ENCODE results near the gene RASSF10. TPM values are rescaled to one million over a fixed set of nuclear protein-coding genes. Genes with fewer than 3 reads are reported as not detected.

RASSF10 gene
- total RNA-seq, 1 experiment from 2014 or later = 10.0 TPM

DNA sequence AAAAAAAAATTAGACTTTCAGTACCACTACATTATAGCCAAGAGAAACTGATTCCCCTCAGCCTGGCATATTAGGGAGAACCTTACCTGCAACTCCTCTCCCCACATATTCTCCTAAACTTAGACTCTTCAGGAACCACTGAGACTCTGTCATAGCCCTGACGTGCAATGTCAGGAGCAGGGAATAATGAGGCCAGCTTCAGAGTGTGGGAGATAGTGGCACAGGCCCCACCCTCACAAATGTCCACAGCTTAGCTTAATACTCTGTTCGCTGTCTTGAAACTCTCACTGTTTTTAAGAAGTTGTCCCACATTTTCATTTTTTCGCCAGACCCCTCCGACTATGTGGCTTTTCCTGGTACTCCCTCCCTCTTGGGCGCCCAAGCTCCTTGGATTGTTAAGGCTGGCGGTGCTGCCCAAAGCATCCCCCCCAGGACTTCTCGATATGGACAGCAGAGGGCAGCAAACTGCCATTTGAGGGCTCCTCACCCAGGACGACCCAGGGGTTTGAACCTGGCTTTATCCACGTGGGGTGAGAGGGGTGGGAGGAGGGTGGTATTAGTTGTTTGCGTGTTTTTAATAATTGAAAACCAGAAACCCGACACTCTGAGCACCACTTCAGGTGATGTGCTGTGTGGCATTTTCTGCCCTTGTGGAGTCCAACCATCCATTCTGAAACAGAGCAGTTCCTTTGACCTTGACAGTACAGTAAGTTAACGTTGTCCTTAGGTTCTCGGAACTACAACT is 45.2 kb upstream of the RASSF10 start:
- no peaks in the 10 kb centered on the region for H3K9me3 Mint-ChIP-seq (ENCODE audit: low read depth, unreplicated experiment)
- peak; percentile 84 for DNase-seq
- H3K4me1 Mint-ChIP-seq (ENCODE audit: low read depth, unreplicated experiment) = peaks cover 16% of the 10 kb centered on the region
- CTCF ChIA-PET = interaction anchor here (0.6 to 1.5 kb wide), 17 partner anchors 16 to 674 kb away, joined by 3 to 9 read pairs (median 4); partner anchors contain the start of gene RASSF10
- no TSS peak for BruUV-seq (replicated peaks)
- H3K4me3 Mint-ChIP-seq (ENCODE audit: low read depth, unreplicated experiment) = no peak overlapping the region
- no peaks in the 10 kb centered on the region for H3K36me3 Mint-ChIP-seq (ENCODE audit: insufficient read depth, unreplicated experiment)
- TF ChIP-seq CTCF (IDR thresholded peaks at IDR 0.05; ENCODE audit: unreplicated experiment) = peak; percentile 87
- H3K27ac Mint-ChIP-seq (ENCODE audit: unreplicated experiment) = no peak overlapping the region
- H3K27me3 Mint-ChIP-seq (ENCODE audit: unreplicated experiment) = no peaks in the 10 kb centered on the region
- intact Hi-C loops (cut with micrococcal nuclease; ENCODE audit: unreplicated experiment) = loop anchor here (1.0 kb wide), 3 partner anchors 188 to 243 kb away; no protein-coding TSS in a partner anchor

DNA sequence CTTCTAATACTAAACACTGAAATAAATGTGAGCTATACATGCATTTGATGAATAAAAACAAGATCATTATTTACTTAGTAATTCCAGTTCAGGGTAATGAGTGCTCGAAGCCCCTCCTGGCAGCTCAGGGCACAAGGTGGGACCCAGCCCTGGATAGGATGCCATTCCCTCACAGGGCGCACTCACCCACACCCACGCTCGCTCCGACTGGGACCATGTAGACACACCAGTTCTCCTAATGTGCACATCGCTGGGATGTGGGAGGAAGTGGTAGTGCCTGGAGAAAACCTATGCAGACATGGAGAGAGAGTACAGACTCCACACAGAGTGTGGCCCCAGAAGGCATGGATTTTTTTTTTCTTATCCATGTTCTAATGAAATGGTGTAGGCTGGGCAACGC is 44.5 kb upstream of the RASSF10 start:
- BruUV-seq (replicated peaks) = no TSS peak
- no peak overlapping the region for H3K4me3 Mint-ChIP-seq (ENCODE audit: low read depth, unreplicated experiment)
- CTCF ChIA-PET = interaction anchor here (0.6 to 1.5 kb wide), 6 partner anchors 46 to 1437 kb away, joined by 3 to 9 read pairs (median 7); no protein-coding TSS in a partner anchor
- intact Hi-C loops (cut with micrococcal nuclease; ENCODE audit: unreplicated experiment) = loop anchor here (1.0 to 5.0 kb wide), 5 partner anchors 48 to 243 kb away; no protein-coding TSS in a partner anchor
- no peak overlapping the region for H3K27ac Mint-ChIP-seq (ENCODE audit: unreplicated experiment)
- no peaks in the 10 kb centered on the region for H3K36me3 Mint-ChIP-seq (ENCODE audit: insufficient read depth, unreplicated experiment)
- H3K4me1 Mint-ChIP-seq (ENCODE audit: low read depth, unreplicated experiment) = peaks cover 16% of the 10 kb centered on the region
- TF ChIP-seq CTCF (IDR thresholded peaks at IDR 0.05; ENCODE audit: unreplicated experiment) = no peak
- DNase-seq = no peak
- H3K9me3 Mint-ChIP-seq (ENCODE audit: low read depth, unreplicated experiment) = no peaks in the 10 kb centered on the region
- H3K27me3 Mint-ChIP-seq (ENCODE audit: unreplicated experiment) = no peaks in the 10 kb centered on the region

GRCh38 chr11:12966002-12966401 is 43.1 kb upstream of the RASSF10 start:
- CTCF ChIA-PET = no interaction called here
- no peak overlapping the region for H3K4me3 Mint-ChIP-seq (ENCODE audit: low read depth, unreplicated experiment)
- no peak for TF ChIP-seq CTCF (IDR thresholded peaks at IDR 0.05; ENCODE audit: unreplicated experiment)
- intact Hi-C loops (cut with micrococcal nuclease; ENCODE audit: unreplicated experiment) = loop anchor here (5.0 kb wide), 2 partner anchors 46 to 201 kb away; no protein-coding TSS in a partner anchor
- no peak overlapping the region for H3K27ac Mint-ChIP-seq (ENCODE audit: unreplicated experiment)
- DNase-seq = no peak
- no TSS peak for BruUV-seq (replicated peaks)
- H3K27me3 Mint-ChIP-seq (ENCODE audit: unreplicated experiment) = no peaks in the 10 kb centered on the region
- no peaks in the 10 kb centered on the region for H3K9me3 Mint-ChIP-seq (ENCODE audit: low read depth, unreplicated experiment)
- H3K36me3 Mint-ChIP-seq (ENCODE audit: insufficient read depth, unreplicated experiment) = no peaks in the 10 kb centered on the region
- peaks cover 16% of the 10 kb centered on the region for H3K4me1 Mint-ChIP-seq (ENCODE audit: low read depth, unreplicated experiment)

DNA sequence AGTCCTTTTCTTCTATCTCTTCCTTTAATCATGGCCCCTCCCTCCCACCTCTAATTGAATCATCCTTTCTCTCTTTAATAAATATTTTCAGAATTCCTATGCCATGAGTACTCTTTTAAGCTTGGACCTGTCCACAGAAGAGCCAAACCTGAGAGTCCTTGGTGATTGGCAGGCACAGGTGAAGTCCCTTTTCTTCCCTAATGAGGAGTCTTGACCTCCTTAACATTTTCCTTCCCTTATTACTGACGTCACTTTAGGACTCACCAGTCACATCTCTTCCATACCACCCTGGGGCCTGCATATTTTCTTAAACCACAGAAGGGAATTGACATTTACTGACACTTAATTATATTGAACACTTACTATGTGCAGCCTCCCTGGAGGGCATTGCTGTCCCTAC is 41.0 kb upstream of the RASSF10 start:
- Mint-ChIP-seq H3K36me3 (ENCODE audit: insufficient read depth, unreplicated experiment) (no peaks in the 10 kb centered on the region), H3K9me3 (ENCODE audit: low read depth, unreplicated experiment) (no peaks in the 10 kb centered on the region), H3K4me1 (ENCODE audit: low read depth, unreplicated experiment) (peaks cover 11% of the 10 kb centered on the region), H3K4me3 (ENCODE audit: low read depth, unreplicated experiment) (no peak overlapping the region), H3K27ac (ENCODE audit: unreplicated experiment) (no peak overlapping the region), H3K27me3 (ENCODE audit: unreplicated experiment) (no peaks in the 10 kb centered on the region)
- BruUV-seq (replicated peaks) = no TSS peak
- no peak for DNase-seq
- CTCF ChIA-PET = no interaction called here
- intact Hi-C loops (cut with micrococcal nuclease; ENCODE audit: unreplicated experiment) = loop anchor here (5.0 kb wide), 2 partner anchors 44 to 199 kb away; no protein-coding TSS in a partner anchor
- TF ChIP-seq CTCF (IDR thresholded peaks at IDR 0.05; ENCODE audit: unreplicated experiment) = no peak
